AG04450 (cell line): ENCODE results near the gene DAZ3. TPM values are rescaled to one million over a fixed set of nuclear protein-coding genes. Genes with fewer than 3 reads are reported as not detected.
"Not testable (repeated sequence)": the region's sequence is repeated elsewhere in the genome, so short reads cannot be mapped to it uniquely, and the experiment has no call there.

Experiments
- CTCF ChIA-PET: fragments of 300-600, 350-600 bp; formaldehyde crosslinking; extraction: SDS; loops from one replicate; lab custom pipeline; 2022; ENCODE audit warnings: antibody characterized with exemption, inconsistent platforms; lab: Charles Lee
- POLR2A ChIA-PET: fragments of 350-600 bp; formaldehyde crosslinking; extraction: SDS; loops from one replicate; lab custom pipeline; 2021; ENCODE audit warnings: antibody characterized with exemption, inconsistent platforms; lab: Yijun Ruan, JAX
- DNase-seq: peaks from one replicate; pipeline ENCODE4 v3.0.0-alpha.2; 2011; ENCODE audit warnings: low read depth, low spot score
- H3K27ac ChIP-seq: one replicate; pipeline ENCODE4 v1.5.1; 2012; ENCODE audit warnings: low read depth, low read length, control low read depth
- H3K27me3 ChIP-seq: one replicate; pipeline ENCODE4 v1.6.0; 2012; ENCODE audit warnings: low read length; ENCODE audit not compliant: control insufficient read depth, insufficient read depth
- H3K4me3 ChIP-seq: 2 replicates; pipeline ENCODE4 v1.5.1; 2011; ENCODE audit warnings: mild to moderate bottlenecking, low read depth, low read length, control low read depth
- H3K9me3 ChIP-seq: 2 replicates; pipeline ENCODE4 v1.5.1; 2012; ENCODE audit warnings: low read length; ENCODE audit not compliant: control insufficient read depth, insufficient read depth
- polyA minus RNA-seq: library from RNA; depleted of rRNA, polyadenylated mRNA; stranded (reverse); fragments of >200 nt; gene quantifications from 2 replicates; pipeline ENCODE4 v1.2.3, GENCODE V29; 2011; rRNA and poly(A)+ RNA removed
- polyA plus RNA-seq: library from polyadenylated mRNA; depleted of rRNA; stranded (reverse); fragments of >200 nt; gene quantifications from 2 replicates; pipeline ENCODE4 v1.2.3, GENCODE V29; 2011; rRNA removed

Gene DAZ3
- not detected in 2 replicates for polyA plus RNA-seq
- not detected in 2 replicates for polyA minus RNA-seq

GRCh38 chrY:24813293-24813692, at the start of gene DAZ3:
Gene DAZ3, minus strand, starts transcription at chrY:24813393. Its CDS starts 208 bp downstream, at chrY:24813185.
- H3K27me3 ChIP-seq, CTCF ChIA-PET, H3K4me3 ChIP-seq, H3K27ac ChIP-seq, POLR2A ChIA-PET, H3K9me3 ChIP-seq, DNase-seq: not testable (repeated sequence)

- H3K27ac ChIP-seq, CTCF ChIA-PET, POLR2A ChIA-PET, DNase-seq, H3K4me3 ChIP-seq, H3K9me3 ChIP-seq, H3K27me3 ChIP-seq: not testable (repeated sequence)
Measured at GRCh38 chrY:24833619-24834018, 20.4 kb upstream of the DAZ3 start, which contains the start of gene DAZ4. Gene DAZ4, plus strand, starts transcription at chrY:24833919. Its CDS starts 208 bp downstream, at chrY:24834127.

GRCh38 chrY:24825069-24825468, 11.9 kb upstream of the DAZ3 start:
- H3K27ac ChIP-seq, CTCF ChIA-PET, POLR2A ChIA-PET, H3K9me3 ChIP-seq, DNase-seq, H3K27me3 ChIP-seq, H3K4me3 ChIP-seq: not testable (repeated sequence)

- POLR2A ChIA-PET, DNase-seq, H3K27ac ChIP-seq, H3K4me3 ChIP-seq, H3K9me3 ChIP-seq, H3K27me3 ChIP-seq, CTCF ChIA-PET: not testable (repeated sequence)
Measured at GRCh38 chrY:24824184-24824879, 11.1 kb upstream of the DAZ3 start.

GRCh38 chrY:24821836-24822235, 8.6 kb upstream of the DAZ3 start:
- H3K27me3 ChIP-seq, POLR2A ChIA-PET, DNase-seq, H3K9me3 ChIP-seq, H3K4me3 ChIP-seq, H3K27ac ChIP-seq, CTCF ChIA-PET: not testable (repeated sequence)

Other genes starting within 250 kb of the DAZ3 start
- gene BPY2B, start 195.4 kb downstream of the DAZ3 start, polyA plus RNA-seq: not detected in 2 replicates
- not detected in 2 replicates for gene DAZ4, start 20.5 kb upstream of the DAZ3 start, polyA plus RNA-seq
- not detected in 2 replicates for gene BPY2C, start 238.7 kb upstream of the DAZ3 start, polyA plus RNA-seq